IMR-90 (cell line): ENCODE results near the gene ZNF563. TPM values are rescaled to one million over a fixed set of nuclear protein-coding genes. Genes with fewer than 3 reads are reported as not detected.

ENCODE experiments used
- ATAC-seq: fragments of 200-7000 bp; cut with Tn5 transposase; 2 replicates; pipeline ENCODE4 v1.9.1; 2020; ENCODE audit warnings: low read depth, mild to moderate bottlenecking, moderate library complexity
- BruUV-seq: library from RNA; stranded (reverse); fragments of 400-500 nt; replicated peaks from 2 replicates; lab custom pipeline; 2021; lab: Mats Ljungman, UMichigan
- CTCF ChIA-PET: fragments of 300-600 bp; formaldehyde crosslinking; extraction: SDS; loops from one replicate; lab custom pipeline; 2021; ENCODE audit warnings: antibody characterized with exemption; lab: Yijun Ruan, JAX
- POLR2A ChIA-PET: fragments of 300-600 bp; sonication (Branson Sonifier 250); formaldehyde crosslinking; loops from one replicate; lab custom pipeline; 2022; ENCODE audit warnings: antibody characterized with exemption; ENCODE audit not compliant: unreplicated experiment; lab: Charles Lee
- DNase-seq: peaks from one replicate; pipeline ENCODE4 v3.0.0; 2013
- H2AFZ ChIP-seq: replicated peaks from 2 replicates; pipeline ENCODE3; 2013; ENCODE audit warnings: low read length, mild to moderate bottlenecking; ENCODE audit not compliant: poor library complexity
- H2AK5ac ChIP-seq: 2 replicates; pipeline ENCODE4 v1.6.1; 2013; ENCODE audit warnings: low read depth, low read length, inconsistent platforms
- H2AK9ac ChIP-seq: replicated peaks from 2 replicates; pipeline ENCODE3; 2013; ENCODE audit warnings: mild to moderate bottlenecking, low read depth, low read length, moderate library complexity; ENCODE audit not compliant: poor library complexity
- H2BK120ac ChIP-seq: 2 replicates; pipeline ENCODE4 v1.6.1; 2013; ENCODE audit warnings: low read depth, low read length, inconsistent platforms
- H2BK15ac ChIP-seq: 3 replicates; pipeline ENCODE4 v1.6.1; 2013; ENCODE audit warnings: low read depth, low read length, inconsistent platforms
- H2BK20ac ChIP-seq: 2 replicates; pipeline ENCODE4 v1.6.1; 2013; ENCODE audit warnings: low read depth, mild to moderate bottlenecking, inconsistent platforms, low read length, moderate library complexity
- H2BK5ac ChIP-seq: 2 replicates; pipeline ENCODE4 v1.6.1; 2013; ENCODE audit warnings: mild to moderate bottlenecking, low read depth, low read length, inconsistent platforms; ENCODE audit not compliant: poor library complexity, severe bottlenecking
- H3K14ac ChIP-seq: replicated peaks from 2 replicates; pipeline ENCODE4 v1.6.1; 2013; ENCODE audit warnings: low read depth, low read length, inconsistent platforms
- H3K18ac ChIP-seq: 2 replicates; pipeline ENCODE4 v1.6.1; 2013; ENCODE audit warnings: low read depth, low read length, control low read depth
- H3K23ac ChIP-seq: 2 replicates; pipeline ENCODE4 v1.6.1; 2013; ENCODE audit warnings: low read depth, low read length, inconsistent platforms
- H3K27ac ChIP-seq: 2 replicates; pipeline ENCODE4 v1.5.1; 2013; ENCODE audit warnings: mild to moderate bottlenecking, control low read depth, low read length; ENCODE audit not compliant: insufficient read depth
- H3K27me3 ChIP-seq: 2 replicates; pipeline ENCODE4 v1.6.1; 2013; ENCODE audit warnings: low read length; ENCODE audit not compliant: control insufficient read depth, insufficient read depth
- H3K36me3 ChIP-seq: 2 replicates; pipeline ENCODE4 v1.6.1; 2013; ENCODE audit warnings: low read length, mixed read lengths; ENCODE audit not compliant: control insufficient read depth, insufficient read depth
- H3K4ac ChIP-seq: 2 replicates; pipeline ENCODE4 v1.6.1; 2013; ENCODE audit warnings: low read depth, low read length, inconsistent platforms
- H3K4me1 ChIP-seq: 2 replicates; pipeline ENCODE4 v1.6.1; 2013; ENCODE audit warnings: low read length, mixed read lengths; ENCODE audit not compliant: control insufficient read depth, insufficient read depth
- H3K4me2 ChIP-seq: 2 replicates; pipeline ENCODE4 v1.6.1; 2013; ENCODE audit warnings: low read depth, mild to moderate bottlenecking, control low read depth, low read length, moderate library complexity
- H3K4me3 ChIP-seq: 2 replicates; pipeline ENCODE4 v1.5.1; 2013; ENCODE audit warnings: low read depth, mild to moderate bottlenecking, control low read depth, low read length, moderate library complexity; ENCODE audit not compliant: insufficient read depth
- H3K56ac ChIP-seq: 2 replicates; pipeline ENCODE4 v1.6.1; 2013; ENCODE audit warnings: low read length, inconsistent platforms; ENCODE audit not compliant: insufficient read depth; ENCODE audit errors: extremely low read depth
- H3K79me1 ChIP-seq, 2 experiments: 2 replicates each; pipeline ENCODE4 v1.6.1; 2013; ENCODE audit warnings: low read length in 2 of 2, inconsistent platforms in 1 of 2, low read depth in 1 of 2
- H3K9ac ChIP-seq: 2 replicates; pipeline ENCODE4 v1.6.1; 2013; ENCODE audit warnings: low read depth, low read length, control low read depth
- H3K9me1 ChIP-seq: 2 replicates; pipeline ENCODE4 v1.6.1; 2013; ENCODE audit warnings: low read length, inconsistent platforms; ENCODE audit not compliant: insufficient read depth
- H3K9me3 ChIP-seq: 2 replicates; pipeline ENCODE4 v1.6.1; 2013; ENCODE audit warnings: low read length; ENCODE audit not compliant: control insufficient read depth, insufficient read depth
- H4K20me1 ChIP-seq: 2 replicates; pipeline ENCODE4 v1.6.1; 2013; ENCODE audit warnings: low read length, inconsistent platforms; ENCODE audit not compliant: insufficient read depth
- H4K5ac ChIP-seq: 2 replicates; pipeline ENCODE4 v1.6.1; 2013; ENCODE audit warnings: mild to moderate bottlenecking, low read depth, low read length, control low read depth
- H4K8ac ChIP-seq, 2 experiments: 2 replicates each; pipeline ENCODE4 v1.6.1; 2013; ENCODE audit warnings: low read depth in 2 of 2, low read length in 2 of 2, control low read depth in 1 of 2, inconsistent platforms in 1 of 2
- H4K91ac ChIP-seq: 2 replicates; pipeline ENCODE4 v1.6.1; 2013; ENCODE audit warnings: low read depth, low read length, inconsistent platforms; ENCODE audit not compliant: insufficient read depth
- BHLHE40 ChIP-seq: fragments of 150-350 bp; IDR thresholded peaks from 2 replicates; pipeline ENCODE4 v1.6.1; 2016; ENCODE audit warnings: mild to moderate bottlenecking, low read depth, low read length
- ELK1 ChIP-seq: fragments of 150-350 bp; IDR thresholded peaks from 2 replicates; pipeline ENCODE4 v1.6.1; 2016; ENCODE audit warnings: low read depth, mild to moderate bottlenecking, low read length, moderate library complexity, borderline replicate concordance
- MAFK ChIP-seq: IDR thresholded peaks from 2 replicates; pipeline ENCODE4 v1.6.1; 2012; ENCODE audit warnings: low read depth, low read length, improper control_type of control experiment
- MAZ ChIP-seq: IDR thresholded peaks from 2 replicates; pipeline ENCODE4 v1.6.1; 2012; ENCODE audit warnings: low read depth, mild to moderate bottlenecking, low read length, improper control_type of control experiment, moderate library complexity, borderline replicate concordance
- POLR2A ChIP-seq: IDR thresholded peaks from 2 replicates; pipeline ENCODE4 v1.6.1; 2012; ENCODE audit warnings: mild to moderate bottlenecking, low read depth, low read length
- RAD21 ChIP-seq: IDR thresholded peaks from 2 replicates; pipeline ENCODE4 v1.6.1; 2012; ENCODE audit warnings: low read length, improper control_type of control experiment
- RCOR1 ChIP-seq: IDR thresholded peaks from 2 replicates; pipeline ENCODE4 v1.6.1; 2012; ENCODE audit warnings: mild to moderate bottlenecking, low read length, improper control_type of control experiment; ENCODE audit not compliant: insufficient replicate concordance
- RFX5 ChIP-seq: IDR thresholded peaks from 2 replicates; pipeline ENCODE4 v1.8.0; 2012; ENCODE audit warnings: low read depth, mild to moderate bottlenecking, low read length, moderate library complexity
- USF2 ChIP-seq: fragments of 150-350 bp; IDR thresholded peaks from 2 replicates; pipeline ENCODE4 v1.6.1; 2017; ENCODE audit warnings: mild to moderate bottlenecking, antibody characterized with exemption, low read length, low read depth
- WGBS, 2 experiments: methylation state at CpG; one replicate each; pipeline versions ENCODE4 v1.1.5 to v1.1.7; 2013; ENCODE audit warnings: missing lambda C conversion rate in 2 of 2; ENCODE audit not compliant: insufficient read length in 1 of 2; ENCODE audit errors: extremely low coverage in 2 of 2; 5-methylcytosine and 5-hydroxymethylcytosine counted together
- dilution Hi-C: fragments of 300-500 bp; cut with HindIII; formaldehyde crosslinking; loops from one replicate; pipeline ENCODE4 v1.14.3; 2018; ENCODE audit warnings: low sequenced_read_pairs; ENCODE audit not compliant: unreplicated experiment
- in situ Hi-C: fragments of 300-500 bp; cut with MboI; formaldehyde crosslinking; loops from 3 replicates; pipeline ENCODE4 v1.14.3; 2019; ENCODE audit warnings: low sequenced_read_pairs, inconsistent platforms, mixed read lengths
- intact Hi-C: fragments of 100-400 bp; cut with micrococcal nuclease; formaldehyde crosslinking; loops from 2 replicates; pipeline ENCODE4 v1.10.0; 2022
- polyA plus RNA-seq, 3 experiments: library from polyadenylated mRNA; depleted of rRNA; stranded (reverse); fragments of >200 nt; gene quantifications; 2 replicates each; pipeline ENCODE4 v1.2.3, GENCODE V29; 2012; ENCODE audit warnings: low replicate concordance in 1 of 3
- total RNA-seq: library from RNA; depleted of rRNA; stranded (reverse); fragments of >200 nt; gene quantifications from 2 replicates; pipeline ENCODE4 v1.2.3, GENCODE V29; 2012

ZNF563 gene
- total and polyA plus RNA-seq, 2 of the 4 experiments (the other 2 are of a cell fraction) = 1.3 to 2.0 TPM

GRCh38 chr19:12350890-12351197, 17.4 kb upstream of the ZNF563 start:
- TF ChIP-seq RCOR1 (no peak), BHLHE40 (no peak), RFX5 (no peak), RAD21 (no peak), ELK1 (no peak), USF2 (no peak), MAFK (no peak), MAZ (no peak), POLR2A (no peak)
- ATAC-seq (no peak), DNase-seq (no peak)
- H3K9me1 ChIP-seq = no peaks in the 10 kb centered on the region
- H2BK20ac ChIP-seq = no peak overlapping the region
- no peak overlapping the region for H3K56ac ChIP-seq
- H4K20me1 ChIP-seq = no peaks in the 10 kb centered on the region
- H2AK9ac ChIP-seq = no peak overlapping the region
- ChIA-PET POLR2A (no interaction called here), CTCF (no interaction called here)
- H3K14ac ChIP-seq = no peak overlapping the region
- peaks cover 57% of the 10 kb centered on the region for H3K9me3 ChIP-seq
- no peak overlapping the region for H3K23ac ChIP-seq
- no peak overlapping the region for H4K5ac ChIP-seq
- H2AK5ac ChIP-seq = no peak overlapping the region
- H2BK15ac ChIP-seq = no peak overlapping the region
- no peak overlapping the region for H3K4ac ChIP-seq
- no peak overlapping the region for H3K27ac ChIP-seq
- no CpG with 5 or more reads among the region's 5 CpGs for WGBS, 2 experiments
- no peak overlapping the region for H2AFZ ChIP-seq
- H3K36me3 ChIP-seq = peaks cover 19% of the 10 kb centered on the region
- no peak overlapping the region for H2BK120ac ChIP-seq
- no peak overlapping the region for H3K9ac ChIP-seq
- H3K4me2 ChIP-seq = no peak overlapping the region
- no TSS peak for BruUV-seq
- H2BK5ac ChIP-seq = no peak overlapping the region
- in situ Hi-C loops (no loop called here), dilution Hi-C loops (no loop called here), intact Hi-C loops (no loop called here)
- H4K91ac ChIP-seq = no peak overlapping the region
- no peak overlapping the region for H4K8ac ChIP-seq
- H3K4me3 ChIP-seq = no peak overlapping the region
- no peaks in the 10 kb centered on the region for H3K79me1 ChIP-seq
- H3K18ac ChIP-seq = no peak overlapping the region
- no peaks in the 10 kb centered on the region for H3K4me1 ChIP-seq
- H3K27me3 ChIP-seq = no peaks in the 10 kb centered on the region
